PC-3 (cell line): ENCODE data around the gene SLC7A5.
"Not testable (repeated sequence)": the region's sequence is repeated elsewhere in the genome, so short reads cannot be mapped to it uniquely, and the experiment has no call there.

Experiments used
- EZH2phosphoT487 ChIP-seq: fragments of 300-600 bp; sonication (generic); IDR thresholded peaks from 2 replicates; pipeline ENCODE4 v1.6.1; 2018; ENCODE audit warnings: mild to moderate bottlenecking, antibody characterized with exemption, low read length, borderline replicate concordance
- TF ChIP-seq, protein P1 (sequence below): fragments of 300-600 bp; sonication (generic); conservative IDR thresholded peaks from 2 replicates; pipeline ENCODE4 v1.5.1; 2017; ENCODE audit warnings: antibody characterized with exemption, low read depth, mild to moderate bottlenecking, low read length

DNA sequence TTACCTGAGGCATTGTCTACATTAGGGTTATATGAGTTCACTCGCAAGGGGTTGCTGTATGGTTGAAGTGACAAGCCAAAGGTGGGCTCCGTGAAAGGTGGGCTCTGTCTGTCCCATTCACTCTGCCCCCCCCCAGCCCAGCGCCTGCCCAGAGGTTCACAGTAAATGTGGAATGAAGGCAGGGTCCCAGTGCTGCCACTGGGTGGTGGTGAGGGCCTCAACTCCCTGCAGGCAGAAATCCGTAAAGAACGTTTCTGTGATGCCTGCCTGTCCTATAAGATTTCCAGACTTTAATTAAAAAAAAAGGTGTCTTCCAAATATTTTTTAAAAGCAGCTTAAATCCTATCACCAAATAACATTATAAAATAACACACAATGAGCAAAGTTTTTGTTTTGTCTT is 35.7 kb upstream of the SLC7A5 start:
- not testable (repeated sequence) for TF ChIP-seq EZH2phosphoT487
- TF ChIP-seq, protein P1, sequence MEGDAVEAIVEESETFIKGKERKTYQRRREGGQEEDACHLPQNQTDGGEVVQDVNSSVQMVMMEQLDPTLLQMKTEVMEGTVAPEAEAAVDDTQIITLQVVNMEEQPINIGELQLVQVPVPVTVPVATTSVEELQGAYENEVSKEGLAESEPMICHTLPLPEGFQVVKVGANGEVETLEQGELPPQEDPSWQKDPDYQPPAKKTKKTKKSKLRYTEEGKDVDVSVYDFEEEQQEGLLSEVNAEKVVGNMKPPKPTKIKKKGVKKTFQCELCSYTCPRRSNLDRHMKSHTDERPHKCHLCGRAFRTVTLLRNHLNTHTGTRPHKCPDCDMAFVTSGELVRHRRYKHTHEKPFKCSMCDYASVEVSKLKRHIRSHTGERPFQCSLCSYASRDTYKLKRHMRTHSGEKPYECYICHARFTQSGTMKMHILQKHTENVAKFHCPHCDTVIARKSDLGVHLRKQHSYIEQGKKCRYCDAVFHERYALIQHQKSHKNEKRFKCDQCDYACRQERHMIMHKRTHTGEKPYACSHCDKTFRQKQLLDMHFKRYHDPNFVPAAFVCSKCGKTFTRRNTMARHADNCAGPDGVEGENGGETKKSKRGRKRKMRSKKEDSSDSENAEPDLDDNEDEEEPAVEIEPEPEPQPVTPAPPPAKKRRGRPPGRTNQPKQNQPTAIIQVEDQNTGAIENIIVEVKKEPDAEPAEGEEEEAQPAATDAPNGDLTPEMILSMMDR: not testable (repeated sequence)
